ENCODE data around the gene SLC44A1.

SLC44A1 gene

GRCh38 chr9:105441616-105442160 lies 197.2 kb downstream of the SLC44A1 start:
- no peak for DNase-seq

GRCh38 chr9:105443121-105443520 lies 198.7 kb downstream of the SLC44A1 start:
- DNase-seq: no peak

GRCh38 chr9:105444130-105444529 lies 199.7 kb downstream of the SLC44A1 start:
- DNase-seq: no peak

- no peak for DNase-seq
Observed at GRCh38 chr9:105445203-105445881, 200.9 kb downstream of the SLC44A1 start.

GRCh38 chr9:105447386-105447813 lies 202.9 kb downstream of the SLC44A1 start:
- DNase-seq: no peak

- DNase-seq: peak; percentile 57
Observed at GRCh38 chr9:105447814-105448812, 203.7 kb downstream of the SLC44A1 start, which contains the start of gene FSD1L. TSS of gene FSD1L (plus strand) at chr9:105448034. CDS start at chr9:105448221, 187 bp downstream.

GRCh38 chr9:105449081-105449480 lies 204.6 kb downstream of the SLC44A1 start:
- no peak for DNase-seq

GRCh38 chr9:105452185-105452584 lies 207.7 kb downstream of the SLC44A1 start:
- DNase-seq: no peak

- no peak for DNase-seq
Observed at GRCh38 chr9:105455836-105456475, 211.5 kb downstream of the SLC44A1 start.

GRCh38 chr9:105457560-105458294 lies 213.3 kb downstream of the SLC44A1 start:
- DNase-seq: no peak

GRCh38 chr9:105458404-105458803 lies 214.0 kb downstream of the SLC44A1 start:
- no peak for DNase-seq

GRCh38 chr9:105459336-105459735 lies 214.9 kb downstream of the SLC44A1 start:
- DNase-seq: no peak

- DNase-seq: no peak
Observed at GRCh38 chr9:105466898-105467455, 222.5 kb downstream of the SLC44A1 start.

- no peak for DNase-seq
Observed at GRCh38 chr9:105468875-105469274, 224.4 kb downstream of the SLC44A1 start.

- no peak for DNase-seq
Observed at GRCh38 chr9:105473221-105473620, 228.8 kb downstream of the SLC44A1 start.

- no peak for DNase-seq
Observed at GRCh38 chr9:105475302-105475701, 230.9 kb downstream of the SLC44A1 start.

- DNase-seq: no peak
Observed at GRCh38 chr9:105479846-105480245, 235.4 kb downstream of the SLC44A1 start.

GRCh38 chr9:105483618-105484017 lies 239.2 kb downstream of the SLC44A1 start:
- no peak for DNase-seq

GRCh38 chr9:105484226-105484625 lies 239.8 kb downstream of the SLC44A1 start:
- no peak for DNase-seq

GRCh38 chr9:105485131-105485530 lies 240.7 kb downstream of the SLC44A1 start:
- DNase-seq: no peak
